Esophagus (tissue), 2 donors: ENCODE data around the gene AATF. TPM values are rescaled to one million over a fixed set of nuclear protein-coding genes. Genes with fewer than 3 reads are reported as not detected.
"Not testable (repeated sequence)": the region's sequence is repeated elsewhere in the genome, so short reads cannot be mapped to it uniquely, and the experiment has no call there.

Source experiments
- H3K27ac ChIP-seq, 2 donors: one replicate each; pipeline ENCODE4 v1.5.1; 2013; ENCODE audit warnings: low read depth in 2 of 2, mild to moderate bottlenecking in 2 of 2, inconsistent platforms in 1 of 2, low read length in 1 of 2, moderate library complexity in 1 of 2
- H3K27me3 ChIP-seq, 2 donors: one replicate each; pipeline ENCODE4 v1.6.1; 2013; ENCODE audit warnings: low read length in 2 of 2, control low read depth in 1 of 2, mild to moderate bottlenecking in 1 of 2; ENCODE audit not compliant: insufficient read depth in 2 of 2, control insufficient read depth in 1 of 2
- H3K36me3 ChIP-seq, 2 donors: one replicate each; pipeline ENCODE4 v1.6.1; 2013; ENCODE audit warnings: low read length in 1 of 2; ENCODE audit not compliant: control insufficient read depth in 2 of 2, insufficient read depth in 2 of 2
- H3K4me1 ChIP-seq, 2 donors: one replicate each; pipeline ENCODE4 v1.6.1; 2013; ENCODE audit warnings: low read length in 1 of 2; ENCODE audit not compliant: control insufficient read depth in 2 of 2, insufficient read depth in 2 of 2
- H3K4me3 ChIP-seq, 2 donors: one replicate each; pipeline ENCODE4 v1.5.1; 2013; ENCODE audit warnings: low read length in 2 of 2, mild to moderate bottlenecking in 2 of 2, low read depth in 1 of 2, moderate library complexity in 1 of 2
- H3K9me3 ChIP-seq, 2 donors: one replicate each; pipeline ENCODE4 v1.6.1; 2013; ENCODE audit warnings: mild to moderate bottlenecking in 2 of 2, low read depth in 1 of 2, low read length in 1 of 2, moderate library complexity in 1 of 2; ENCODE audit not compliant: control insufficient read depth in 2 of 2, insufficient read depth in 1 of 2
- WGBS, 2 donors: extraction: QIAGEN DNeasy Blood & Tissue Kit; methylation state at CpG; one replicate each; pipeline ENCODE4 v1.1.7; 2013; 5-methylcytosine and 5-hydroxymethylcytosine counted together
- polyA plus RNA-seq, 2 donors: library from polyadenylated mRNA; stranded (reverse); fragments of 200-250 nt; gene quantifications; one replicate each; pipeline ENCODE4 v1.2.3, GENCODE V29; 2013
- donor health status: healthy with polysubstance abuse.
- donor health status: Bipolar disorder and iron deficiency.

The AATF gene
- polyA plus RNA-seq, 2 donors = 17.4 to 25.7 TPM

DNA sequence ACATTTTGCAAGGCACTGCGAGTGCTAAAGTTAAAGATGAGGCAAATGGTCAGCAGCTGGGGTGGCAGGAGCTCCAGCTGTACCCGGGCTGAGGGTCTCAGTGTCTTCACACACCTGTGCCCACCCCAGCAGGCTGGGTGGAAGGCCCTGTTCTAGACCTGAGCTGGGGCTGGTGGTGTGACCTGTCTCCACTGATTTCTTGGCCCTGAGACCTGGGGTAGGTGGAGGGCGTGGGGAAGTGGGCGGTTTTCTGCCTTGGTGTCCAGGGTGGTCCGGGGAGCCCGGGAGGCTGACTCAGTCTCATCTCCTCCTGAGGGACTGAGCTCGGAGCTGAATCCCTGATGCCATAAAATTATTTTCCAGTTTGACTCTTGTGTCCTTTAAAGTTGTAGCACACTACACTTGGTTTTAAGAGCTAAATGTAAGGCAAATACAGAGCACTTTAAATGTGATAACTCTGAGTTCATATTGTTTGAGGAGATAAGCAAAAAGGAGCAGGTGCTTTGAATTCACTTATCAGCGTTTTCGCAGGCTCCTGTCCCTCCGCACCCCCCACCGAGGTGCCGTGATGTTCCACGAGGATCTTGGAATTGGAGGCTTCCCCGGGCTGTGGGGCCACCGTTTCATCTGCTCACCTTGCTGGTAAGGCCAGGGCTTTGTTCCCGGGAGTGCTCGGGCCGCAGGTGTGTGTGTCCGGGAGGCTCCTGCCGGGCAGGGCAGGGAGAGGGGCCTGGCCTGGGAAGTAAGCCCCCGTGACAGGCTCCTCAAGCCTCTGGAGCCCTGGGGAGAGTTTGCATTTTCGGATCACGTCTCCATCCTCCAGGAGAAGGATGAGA is 117.0 kb downstream of the AATF start:
- Histone ChIP-seq H3K27me3 (no peaks in the 10 kb centered on the region), H3K36me3 (no peaks in the 10 kb centered on the region), H3K4me3 (no peak overlapping the region), H3K4me1 (peaks cover 0 to 6% of the 10 kb centered on the region in 2 donors), H3K9me3 (no peaks in the 10 kb centered on the region), H3K27ac (no peak overlapping the region)
- 54 to 65% methylated on average over 23 of the region's 23 CpGs for WGBS, 2 donors

DNA sequence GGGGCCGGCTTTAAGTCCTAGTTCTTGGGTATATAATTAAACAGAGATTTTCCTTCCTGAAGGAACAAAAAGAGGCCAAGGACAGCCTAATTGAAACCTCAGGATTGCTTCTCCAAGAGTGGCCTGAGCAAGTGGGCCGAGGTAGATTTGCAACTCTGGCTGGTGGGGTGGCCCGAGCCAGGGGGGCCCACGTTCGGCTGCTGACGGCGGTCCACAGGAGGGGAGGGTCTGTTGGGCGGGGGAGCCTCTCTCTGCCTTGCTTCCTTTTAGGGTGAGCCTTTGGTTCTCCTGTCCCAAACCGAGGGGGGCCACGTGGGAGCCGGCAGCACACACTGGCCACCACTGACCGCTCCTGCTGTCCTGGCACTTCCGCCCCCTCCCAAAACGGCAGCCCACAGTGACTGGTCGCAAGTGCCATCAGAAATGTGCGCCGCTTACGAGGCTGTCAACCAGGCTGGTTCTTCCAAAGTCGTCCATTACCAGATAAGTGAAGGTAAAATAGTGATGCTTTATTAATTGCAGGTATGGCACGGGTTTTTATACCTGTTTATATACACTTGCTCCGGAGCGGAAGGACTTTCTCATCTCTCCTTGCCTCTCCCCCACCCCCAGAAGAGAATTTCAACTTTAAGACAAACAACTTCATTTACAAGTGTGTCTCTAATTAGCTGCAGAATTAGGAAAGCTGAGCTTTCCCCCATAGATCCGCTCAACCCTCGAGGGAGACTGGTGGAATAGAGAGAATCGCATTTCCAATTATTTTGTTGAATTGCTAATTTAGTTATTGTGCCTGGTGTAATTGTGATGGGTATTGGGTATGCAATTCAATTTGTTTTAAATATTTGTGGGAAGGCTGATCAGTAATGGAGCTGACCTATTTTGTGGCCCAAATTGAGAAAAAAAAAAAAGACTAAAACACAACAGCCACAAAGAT is 117.8 kb downstream of the AATF start:
- 66 to 69% methylated on average over 25 of the region's 25 CpGs for WGBS, 2 donors
- Histone ChIP-seq H3K36me3 (no peaks in the 10 kb centered on the region), H3K27ac (no peak overlapping the region), H3K27me3 (no peaks in the 10 kb centered on the region), H3K4me3 (no peak overlapping the region), H3K4me1 (peaks cover 0 to 6% of the 10 kb centered on the region in 2 donors), H3K9me3 (no peaks in the 10 kb centered on the region)

DNA sequence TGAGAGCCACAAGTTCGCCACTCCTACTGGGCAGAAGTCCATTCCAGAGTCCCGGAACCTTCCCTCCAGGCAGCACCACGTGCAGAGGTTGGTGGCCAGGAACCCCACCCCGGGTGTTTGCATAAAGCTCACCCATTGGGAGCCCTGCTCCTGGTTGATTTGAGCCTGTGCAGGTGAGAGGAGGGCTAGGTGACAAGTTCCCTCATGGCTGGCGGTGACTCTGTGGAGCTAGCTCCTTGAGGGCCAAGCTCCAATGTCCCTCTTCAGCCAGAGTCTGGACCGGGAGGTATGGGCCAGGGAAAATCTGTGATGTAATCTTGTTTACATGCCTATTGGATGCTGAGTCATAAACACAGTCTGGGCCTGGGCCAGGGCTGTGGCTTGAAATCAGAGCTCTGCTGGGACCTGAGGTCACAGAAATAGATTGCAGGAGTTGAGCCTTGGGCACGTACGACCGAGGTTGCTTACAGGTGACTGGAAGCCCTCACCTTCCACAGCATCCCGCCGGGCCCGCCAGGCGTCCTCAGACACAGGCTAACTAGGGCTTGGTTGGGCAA is 118.9 kb downstream of the AATF start:
- Histone ChIP-seq H3K27ac (no peak overlapping the region), H3K27me3 (no peaks in the 10 kb centered on the region), H3K4me3 (no peak overlapping the region), H3K4me1 (peaks cover 0 to 6% of the 10 kb centered on the region in 2 donors), H3K36me3 (no peaks in the 10 kb centered on the region), H3K9me3 (no peaks in the 10 kb centered on the region)
- WGBS, 2 donors = 44 to 48% methylated on average over 13 of the region's 13 CpGs

DNA sequence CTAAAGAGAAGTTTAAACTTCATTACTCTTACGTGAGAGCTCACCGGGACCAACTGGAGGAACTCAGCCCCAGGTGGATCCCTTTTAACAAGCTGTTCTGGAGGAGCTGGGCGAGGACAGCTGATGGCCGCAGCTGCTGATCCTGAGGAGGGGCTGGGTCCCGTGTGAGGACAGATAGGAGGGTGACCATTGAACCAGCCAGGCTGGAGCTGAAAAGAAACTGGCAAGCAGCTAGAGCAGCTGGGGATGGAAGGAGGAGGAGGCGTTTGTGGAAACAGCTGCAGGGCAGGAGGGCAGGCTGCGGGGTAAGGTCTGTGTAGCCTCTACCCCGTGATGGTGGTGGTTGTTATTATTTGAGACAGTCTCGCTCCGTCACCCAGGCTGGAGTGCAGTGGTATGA is 119.5 kb downstream of the AATF start:
- Histone ChIP-seq H3K27ac (no peak overlapping the region), H3K9me3 (no peaks in the 10 kb centered on the region), H3K36me3 (no peaks in the 10 kb centered on the region), H3K4me3 (no peak overlapping the region), H3K4me1 (peaks cover 0 to 6% of the 10 kb centered on the region in 2 donors), H3K27me3 (no peaks in the 10 kb centered on the region)
- WGBS, 2 donors = 67 to 71% methylated on average over 10 of the region's 10 CpGs

DNA sequence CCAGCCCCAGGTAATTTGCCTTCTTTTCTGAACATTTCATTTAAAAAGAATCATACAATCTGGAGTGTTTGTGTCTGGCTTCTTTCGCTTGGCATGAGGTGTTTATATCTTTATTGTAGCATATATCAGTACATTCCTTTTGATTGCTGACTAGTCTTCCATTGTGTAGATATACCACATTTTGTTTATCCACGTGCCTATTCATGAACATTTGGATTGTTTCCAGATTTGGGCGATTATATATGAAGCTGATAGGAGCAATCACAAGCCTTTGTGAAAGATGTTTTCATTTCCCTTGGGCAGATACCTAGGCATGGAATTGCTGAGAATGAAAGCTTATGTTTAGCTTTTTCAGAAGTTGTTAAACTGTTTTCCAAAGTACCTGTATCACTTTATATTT is 120.3 kb downstream of the AATF start:
- H3K36me3 ChIP-seq = no peaks in the 10 kb centered on the region
- no peak overlapping the region for H3K27ac ChIP-seq
- H3K4me3 ChIP-seq = no peak overlapping the region
- H3K9me3 ChIP-seq = no peaks in the 10 kb centered on the region
- peaks cover 0 to 6% of the 10 kb centered on the region in 2 donors for H3K4me1 ChIP-seq
- no peaks in the 10 kb centered on the region for H3K27me3 ChIP-seq
- whole genome bisulfite sequencing, 2 donors = 84 to 88% methylated on average over 3 of the region's 3 CpGs

DNA sequence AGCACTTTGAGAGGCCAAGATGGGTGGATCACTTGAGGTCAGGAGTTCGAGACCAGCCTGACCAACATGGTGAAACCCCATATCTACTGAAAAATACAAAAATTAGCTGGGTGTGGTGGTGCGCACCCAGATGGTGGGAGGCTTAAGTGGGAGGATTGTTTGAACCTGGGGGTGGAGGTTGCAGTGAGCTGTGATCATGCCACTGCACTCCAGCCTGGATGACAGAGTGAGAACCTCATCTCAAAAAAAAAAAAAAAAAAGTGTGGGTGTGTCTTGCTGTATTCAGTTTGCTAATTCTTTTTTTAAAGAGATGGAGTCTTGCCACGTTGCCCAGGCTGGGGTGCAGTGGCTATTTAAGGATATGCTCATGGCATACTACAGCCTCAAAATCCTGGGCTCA is 124.7 kb downstream of the AATF start:
- H3K4me1 ChIP-seq, H3K27me3 ChIP-seq, H3K36me3 ChIP-seq, H3K9me3 ChIP-seq, H3K4me3 ChIP-seq, H3K27ac ChIP-seq: not testable (repeated sequence)
- WGBS, 2 donors = 76 to 79% methylated on average over 3 of the region's 3 CpGs

DNA sequence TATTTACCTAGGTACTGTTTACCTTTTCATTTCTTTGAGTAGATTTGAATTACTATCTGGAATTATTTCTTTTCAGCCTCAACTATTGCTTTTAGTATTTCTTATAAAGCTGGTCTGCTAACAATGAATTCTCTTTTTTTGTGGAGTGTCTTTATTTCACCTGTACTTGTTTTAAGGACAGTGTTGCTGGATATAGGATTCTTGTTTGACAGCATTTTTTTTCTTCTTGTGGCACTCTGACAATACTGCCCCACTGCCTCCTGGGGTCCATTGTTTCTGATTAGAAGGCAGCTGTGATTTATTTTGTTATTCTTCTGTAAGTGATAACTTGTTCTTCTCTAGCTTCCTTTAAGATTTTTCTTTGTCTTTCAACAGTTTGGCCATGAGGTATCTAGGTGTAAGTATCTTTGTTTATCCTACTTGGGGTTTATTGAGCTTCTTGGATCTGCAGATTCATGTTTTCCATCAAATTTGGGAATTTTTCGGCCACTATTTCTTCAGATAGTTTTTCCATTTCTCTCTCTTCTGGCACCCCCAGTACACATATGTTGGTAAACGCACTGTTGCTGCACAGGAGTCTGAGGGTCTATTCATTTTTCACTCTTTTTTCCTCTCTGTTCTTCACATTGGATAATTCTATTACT is 130.4 kb downstream of the AATF start:
- no peaks in the 10 kb centered on the region for H3K27me3 ChIP-seq
- no peak overlapping the region for H3K4me3 ChIP-seq
- H3K36me3 ChIP-seq = no peaks in the 10 kb centered on the region
- no peaks in the 10 kb centered on the region for H3K9me3 ChIP-seq
- WGBS, 2 donors = 94 to 96% methylated on average over 2 of the region's 2 CpGs
- no peak overlapping the region for H3K27ac ChIP-seq
- H3K4me1 ChIP-seq = no peaks in the 10 kb centered on the region

DNA sequence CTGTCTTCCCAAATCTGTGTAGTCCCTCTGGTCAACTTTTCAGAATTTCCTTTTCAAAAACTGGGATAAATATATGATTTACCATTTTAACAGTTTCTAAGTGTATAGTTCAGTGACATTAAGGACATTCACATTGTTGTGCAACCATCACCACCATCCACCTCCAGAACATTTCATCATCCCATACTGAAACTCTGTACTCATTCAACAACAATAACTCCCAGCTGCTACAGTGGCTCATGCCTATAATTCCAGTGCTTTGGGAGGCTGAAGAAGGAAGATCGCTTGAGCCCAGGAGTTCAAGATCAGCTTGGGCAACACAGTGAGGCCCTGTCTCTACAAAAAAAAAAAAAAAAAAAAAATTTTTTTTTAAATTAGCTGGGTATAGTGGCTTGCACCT is 131.0 kb downstream of the AATF start:
- no peaks in the 10 kb centered on the region for H3K27me3 ChIP-seq
- no peak overlapping the region for H3K27ac ChIP-seq
- no peaks in the 10 kb centered on the region for H3K4me1 ChIP-seq
- H3K4me3 ChIP-seq = no peak overlapping the region
- no peaks in the 10 kb centered on the region for H3K36me3 ChIP-seq
- H3K9me3 ChIP-seq = no peaks in the 10 kb centered on the region
- 98 to 100% methylated on average over 1 of the region's 1 CpG for WGBS, 2 donors

DNA sequence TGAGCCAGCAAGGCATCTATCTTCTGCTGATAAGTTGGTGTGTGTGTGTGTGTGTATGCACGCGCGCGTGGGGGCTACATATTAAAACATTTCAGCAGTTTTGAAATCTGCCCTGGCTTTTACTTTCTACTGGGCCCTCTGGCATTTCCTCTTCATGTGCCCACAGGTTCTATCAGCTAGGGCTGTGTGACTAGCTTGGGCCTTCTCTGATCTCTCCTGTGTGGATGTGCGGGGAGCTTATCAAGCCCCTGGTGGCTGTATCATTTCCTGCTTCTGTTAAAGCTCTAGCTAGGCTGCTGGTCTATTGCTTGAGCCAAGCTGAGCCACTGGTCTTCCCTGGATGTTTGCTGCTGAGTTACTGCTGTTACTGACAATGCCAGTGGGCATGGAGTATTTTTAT is 132.5 kb downstream of the AATF start:
- H3K36me3 ChIP-seq = peaks cover 0 to under 1% of the 10 kb centered on the region in 2 donors
- no peaks in the 10 kb centered on the region for H3K27me3 ChIP-seq
- H3K27ac ChIP-seq = no peak overlapping the region
- H3K4me1 ChIP-seq = no peaks in the 10 kb centered on the region
- H3K9me3 ChIP-seq = no peaks in the 10 kb centered on the region
- 91 to 93% methylated on average over 5 of the region's 5 CpGs for WGBS, 2 donors
- no peak overlapping the region for H3K4me3 ChIP-seq
